Esophagus muscularis mucosa (tissue), 4 donors: ENCODE measurements around the gene NMNAT3. TPM values are rescaled to one million over a fixed set of nuclear protein-coding genes. Genes with fewer than 3 reads are reported as not detected.

Experiments
- DNase-seq: peaks from one replicate; pipeline ENCODE4 v3.0.0-alpha.2; 2017; ENCODE audit errors: extremely low spot score
- H3K27ac ChIP-seq, 4 donors: fragments of 200-600 bp; sonication (generic); replicated peaks in 1 of 4; 1 replicate in 3 of 4; 2 replicates in 1 of 4; pipeline ENCODE4 v1.5.1; 2016 to 2019; ENCODE audit warnings: mild to moderate bottlenecking in 1 of 4
- H3K27me3 ChIP-seq, 4 donors: fragments of 200-600 bp; sonication (generic); one replicate each; pipeline versions ENCODE4 v1.5.1 to v1.6.0; 2016 to 2019
- H3K36me3 ChIP-seq, 4 donors: fragments of 200-600 bp; sonication (generic); one replicate each; pipeline ENCODE4 v1.5.1; 2016 to 2019
- H3K4me1 ChIP-seq, 4 donors: fragments of 200-600 bp; sonication (generic); one replicate each; pipeline ENCODE4 v1.5.1; 2016 to 2019
- H3K4me3 ChIP-seq, 4 donors: fragments of 200-600 bp; sonication (generic); 1 replicate in 2 of 4; 2 replicates in 2 of 4; pipeline ENCODE4 v1.5.1; 2016 to 2019; ENCODE audit warnings: mild to moderate bottlenecking in 4 of 4, moderate library complexity in 1 of 4
- H3K9me3 ChIP-seq, 4 donors: fragments of 200-600 bp; sonication (generic); 1 replicate in 3 of 4; 2 replicates in 1 of 4; pipeline ENCODE4 v1.5.1; 2016 to 2019
- CTCF ChIP-seq, 3 experiments: fragments of 200-600 bp in 2 of 3; fragments of 450-650 bp in 1 of 3; sonication (generic) in 2 of 3; IDR thresholded peaks; one replicate each; pipeline ENCODE4 v1.5.1; 2017 to 2019; ENCODE audit warnings: antibody characterized with exemption in 3 of 3, mild to moderate bottlenecking in 2 of 3, moderate library complexity in 1 of 3
- EP300 ChIP-seq: sonication (generic); formaldehyde crosslinking; IDR thresholded peaks from one replicate; pipeline ENCODE4 v1.6.1; 2017; ENCODE audit warnings: antibody characterized with exemption
- POLR2A ChIP-seq: fragments of 450-650 bp; IDR thresholded peaks from one replicate; pipeline ENCODE4 v1.6.1; 2017; ENCODE audit warnings: antibody characterized with exemption, moderate library complexity, mild to moderate bottlenecking, low read depth
- POLR2AphosphoS5 ChIP-seq, 2 donors: sonication (generic); formaldehyde crosslinking; IDR thresholded peaks; one replicate each; pipeline ENCODE4 v1.6.1; 2017; ENCODE audit warnings: antibody characterized with exemption in 2 of 2
- WGBS: methylation state at CpG from one replicate; pipeline ENCODE4 v1.1.5; 2018; 5-methylcytosine and 5-hydroxymethylcytosine counted together
- intact Hi-C: fragments of 100-400 bp; cut with DNase I; formaldehyde crosslinking; loops from one replicate; pipeline ENCODE4 v1.15.1; 2023
- total RNA-seq, 4 donors: library from RNA; depleted of rRNA; stranded (reverse); fragments of >200 nt; gene quantifications; one replicate each; pipeline versions ENCODE4 v1.1.0 to v1.2.1, GENCODE V29; 2016

The NMNAT3 gene
- total RNA-seq, 4 donors from 2014 or later: 10.7 to 15.6 (median 11.4) TPM

GRCh38 chr3:139572847-139573672 is 104.7 kb downstream of the NMNAT3 start:
- intact Hi-C loops: no loop called here
- peak; percentile 55 for DNase-seq
- H3K36me3 ChIP-seq: peaks cover 0 to 26% (median 5%) of the 10 kb centered on the region in 4 donors
- H3K9me3 ChIP-seq: no peaks in the 10 kb centered on the region
- 60% methylated on average over 6 of the region's 6 CpGs for WGBS
- no peak overlapping the region for H3K4me3 ChIP-seq
- H3K4me1 ChIP-seq: peaks cover 7 to 23% (median 14%) of the 10 kb centered on the region in 4 donors
- H3K27me3 ChIP-seq: no peaks in the 10 kb centered on the region
- H3K27ac ChIP-seq: no peak overlapping the region
- TF ChIP-seq CTCF (IDR thresholded peaks at IDR 0.05) (no peak), POLR2A (no peak), EP300 (no peak), POLR2AphosphoS5 (IDR thresholded peaks at IDR 0.05) (peak in 1 of 2 donors; percentile 28)

- Histone ChIP-seq H3K4me3 (no peak overlapping the region), H3K36me3 (peaks cover 0 to 26% (median 5%) of the 10 kb centered on the region in 4 donors), H3K27me3 (no peaks in the 10 kb centered on the region), H3K27ac (no peak overlapping the region), H3K9me3 (no peaks in the 10 kb centered on the region), H3K4me1 (peaks cover 7 to 23% (median 14%) of the 10 kb centered on the region in 4 donors)
- TF ChIP-seq CTCF (IDR thresholded peaks at IDR 0.05): no peak
- TF ChIP-seq EP300: no peak
- no peak for TF ChIP-seq POLR2A
- TF ChIP-seq POLR2AphosphoS5 (IDR thresholded peaks at IDR 0.05): no peak
- DNase-seq: peak; percentile 53
- intact Hi-C loops: no loop called here
- WGBS: 90% methylated on average over 1 of the region's 1 CpG
These were observed 106.1 kb downstream of the NMNAT3 start for GRCh38 chr3:139571711-139572110.

- peak; percentile 55 for DNase-seq
- H3K36me3 ChIP-seq: peaks cover 0 to 14% (median 6%) of the 10 kb centered on the region in 4 donors
- no peak overlapping the region for H3K4me3 ChIP-seq
- no peak overlapping the region for H3K27ac ChIP-seq
- WGBS: 96% methylated on average over 5 of the region's 5 CpGs
- H3K4me1 ChIP-seq: no peaks in the 10 kb centered on the region
- no peak for TF ChIP-seq POLR2A
- TF ChIP-seq CTCF (IDR thresholded peaks at IDR 0.05): peak in 1 of 3 experiments; percentile 12
- no peaks in the 10 kb centered on the region for H3K27me3 ChIP-seq
- no peaks in the 10 kb centered on the region for H3K9me3 ChIP-seq
- intact Hi-C loops: loop anchor here (5.0 kb wide), 1 partner anchor 137 kb away; no protein-coding TSS in a partner anchor
These were observed 113.4 kb downstream of the NMNAT3 start for GRCh38 chr3:139564294-139564861.

- intact Hi-C loops: loop anchor here (5.0 kb wide), 1 partner anchor 135 kb away; no protein-coding TSS in a partner anchor
- TF ChIP-seq POLR2A (no peak), CTCF (IDR thresholded peaks at IDR 0.05) (peak; percentile 57 to 67 (median 61))
- no peak overlapping the region for H3K27ac ChIP-seq
- H3K36me3 ChIP-seq: peaks cover 0 to 21% (median 6%) of the 10 kb centered on the region in 4 donors
- H3K27me3 ChIP-seq: no peaks in the 10 kb centered on the region
- H3K4me3 ChIP-seq: no peak overlapping the region
- no peaks in the 10 kb centered on the region for H3K9me3 ChIP-seq
- WGBS: 14% methylated on average over 1 of the region's 1 CpG
- peak; percentile 89 for DNase-seq
- H3K4me1 ChIP-seq: no peaks in the 10 kb centered on the region
These were observed 115.7 kb downstream of the NMNAT3 start for GRCh38 chr3:139561959-139562676.
